GM12801 (cell line): Measurements from ENCODE around the gene GGT1.

Source experiments
- TF ChIP-seq, protein P1 (sequence below): IDR thresholded peaks from one replicate; pipeline ENCODE4 v1.5.1; 2011; ENCODE audit warnings: control low read depth; ENCODE audit not compliant: insufficient read length; ENCODE audit errors: extremely low read depth

Gene GGT1

DNA sequence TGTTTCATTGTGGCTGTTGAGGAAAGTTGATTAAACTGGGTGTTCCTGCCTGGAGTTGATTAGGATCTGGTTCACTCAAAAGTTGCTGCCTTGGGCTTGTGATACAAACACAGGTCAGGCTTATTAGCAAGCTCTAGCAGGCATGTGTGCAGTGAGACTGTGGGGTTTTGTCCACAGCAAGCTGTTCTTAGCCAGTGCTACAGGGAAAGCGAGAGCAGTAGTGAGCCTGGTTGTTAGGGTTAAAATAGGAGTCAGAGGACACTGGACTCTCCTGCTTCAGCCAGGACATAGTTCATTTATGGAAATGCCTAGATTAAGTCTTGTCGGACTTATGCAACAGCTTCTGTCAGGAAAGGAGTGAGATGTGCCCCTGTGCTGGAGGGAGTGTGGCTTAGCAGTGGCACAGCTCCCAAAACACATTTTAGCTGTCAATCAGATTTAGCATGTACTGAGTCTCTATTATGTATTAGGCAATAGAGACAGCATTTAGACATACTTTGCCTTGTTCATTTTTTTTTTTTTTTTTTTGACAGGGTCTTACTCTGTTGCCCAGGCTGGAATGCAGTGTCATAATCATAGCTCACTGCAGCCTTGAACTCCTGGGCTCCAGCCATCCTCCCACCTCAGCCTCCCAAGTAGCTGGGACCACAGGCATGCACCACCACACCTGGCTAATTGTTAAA lies 38.5 kb upstream of the GGT1 start:
- TF ChIP-seq, protein P1, sequence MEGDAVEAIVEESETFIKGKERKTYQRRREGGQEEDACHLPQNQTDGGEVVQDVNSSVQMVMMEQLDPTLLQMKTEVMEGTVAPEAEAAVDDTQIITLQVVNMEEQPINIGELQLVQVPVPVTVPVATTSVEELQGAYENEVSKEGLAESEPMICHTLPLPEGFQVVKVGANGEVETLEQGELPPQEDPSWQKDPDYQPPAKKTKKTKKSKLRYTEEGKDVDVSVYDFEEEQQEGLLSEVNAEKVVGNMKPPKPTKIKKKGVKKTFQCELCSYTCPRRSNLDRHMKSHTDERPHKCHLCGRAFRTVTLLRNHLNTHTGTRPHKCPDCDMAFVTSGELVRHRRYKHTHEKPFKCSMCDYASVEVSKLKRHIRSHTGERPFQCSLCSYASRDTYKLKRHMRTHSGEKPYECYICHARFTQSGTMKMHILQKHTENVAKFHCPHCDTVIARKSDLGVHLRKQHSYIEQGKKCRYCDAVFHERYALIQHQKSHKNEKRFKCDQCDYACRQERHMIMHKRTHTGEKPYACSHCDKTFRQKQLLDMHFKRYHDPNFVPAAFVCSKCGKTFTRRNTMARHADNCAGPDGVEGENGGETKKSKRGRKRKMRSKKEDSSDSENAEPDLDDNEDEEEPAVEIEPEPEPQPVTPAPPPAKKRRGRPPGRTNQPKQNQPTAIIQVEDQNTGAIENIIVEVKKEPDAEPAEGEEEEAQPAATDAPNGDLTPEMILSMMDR = no peak

DNA sequence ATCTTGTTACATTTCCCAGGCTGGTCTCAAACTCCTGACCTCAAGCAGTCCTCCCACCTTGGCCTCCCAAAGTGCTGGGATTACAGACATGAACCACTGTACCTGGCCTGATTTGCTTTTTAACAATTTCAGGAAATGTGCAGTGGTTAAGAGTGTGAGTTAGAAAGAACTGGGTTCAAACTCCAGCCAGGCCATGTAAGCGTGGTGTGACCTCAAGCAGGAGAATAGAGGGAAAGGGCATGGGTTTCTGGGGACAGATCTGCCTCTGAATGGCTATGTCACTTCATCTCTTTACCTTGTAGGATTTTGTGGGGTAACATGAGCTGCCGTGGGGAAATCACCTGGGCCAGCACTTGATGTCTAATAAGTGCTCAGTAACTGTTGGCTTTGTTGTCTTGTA lies 37.9 kb upstream of the GGT1 start:
- TF ChIP-seq, protein P1 = no peak

- TF ChIP-seq, protein P1 = no peak
Observed at GRCh38 chr22:24566899-24567511, 36.0 kb upstream of the GGT1 start.

DNA sequence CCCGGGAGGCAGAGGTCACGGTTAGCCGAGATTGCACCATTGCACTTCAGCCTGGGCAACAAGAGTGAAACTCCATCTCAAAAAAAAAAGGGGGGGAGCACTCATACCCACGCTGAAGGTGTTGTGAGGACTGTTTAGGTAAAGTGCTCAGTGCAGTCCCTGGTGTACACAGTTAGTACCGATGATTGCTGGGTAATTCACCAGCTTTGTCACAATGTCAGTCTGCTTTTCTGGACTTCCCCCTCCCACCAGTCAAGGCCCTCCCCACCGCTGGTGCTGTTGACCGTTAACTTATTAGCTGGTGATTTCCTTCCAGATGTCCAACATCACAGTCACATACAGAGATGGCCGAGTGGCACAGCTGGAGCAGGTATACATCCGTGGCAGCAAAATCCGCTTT lies 35.3 kb upstream of the GGT1 start:
- TF ChIP-seq, protein P1 = no peak

GRCh38 chr22:24571266-24571665 lies 31.7 kb upstream of the GGT1 start:
- TF ChIP-seq, protein P1 = no peak

- TF ChIP-seq, protein P1 = no peak
Observed at GRCh38 chr22:24576778-24577177, 26.2 kb upstream of the GGT1 start.

- TF ChIP-seq, protein P1 = no peak
Observed at GRCh38 chr22:24578355-24579257, 24.4 kb upstream of the GGT1 start.
